LNCAP (cell line): Measurements from ENCODE around the gene PRDM16.
A peak's percentile ranks its signal among the peaks of the same experiment; 100 is the strongest.

Source experiments
- CTCF ChIP-seq: fragments of 450-650 bp; IDR thresholded peaks from 2 replicates; pipeline ENCODE4 v1.5.1; 2017; ENCODE audit warnings: mild to moderate bottlenecking

PRDM16 gene

GRCh38 chr1:3315399-3316339 lies 246.7 kb downstream of the PRDM16 start:
- no peak for TF ChIP-seq CTCF

- TF ChIP-seq CTCF: no peak
Observed at GRCh38 chr1:3316340-3316943, 247.4 kb downstream of the PRDM16 start.

- TF ChIP-seq CTCF: no peak
Observed at GRCh38 chr1:3317456-3317855, 248.5 kb downstream of the PRDM16 start.

- no peak for TF ChIP-seq CTCF
Observed at GRCh38 chr1:3318329-3318728, 249.3 kb downstream of the PRDM16 start.

- peak; percentile 91 for TF ChIP-seq CTCF
Observed at GRCh38 chr1:3319874-3320245, 250.9 kb downstream of the PRDM16 start.

- peak; percentile 47 for TF ChIP-seq CTCF
Observed at GRCh38 chr1:3320246-3321152, 251.5 kb downstream of the PRDM16 start.
